Right kidney (tissue), 1 donor: Measurements from ENCODE around the gene MYPOP.
"Not testable (repeated sequence)": the region's sequence is repeated elsewhere in the genome, so short reads cannot be mapped to it uniquely, and the experiment has no call there.

Source experiments
- DNase-seq: peaks from one replicate; pipeline ENCODE4 v3.0.0-alpha.2; 2016

MYPOP gene

DNA sequence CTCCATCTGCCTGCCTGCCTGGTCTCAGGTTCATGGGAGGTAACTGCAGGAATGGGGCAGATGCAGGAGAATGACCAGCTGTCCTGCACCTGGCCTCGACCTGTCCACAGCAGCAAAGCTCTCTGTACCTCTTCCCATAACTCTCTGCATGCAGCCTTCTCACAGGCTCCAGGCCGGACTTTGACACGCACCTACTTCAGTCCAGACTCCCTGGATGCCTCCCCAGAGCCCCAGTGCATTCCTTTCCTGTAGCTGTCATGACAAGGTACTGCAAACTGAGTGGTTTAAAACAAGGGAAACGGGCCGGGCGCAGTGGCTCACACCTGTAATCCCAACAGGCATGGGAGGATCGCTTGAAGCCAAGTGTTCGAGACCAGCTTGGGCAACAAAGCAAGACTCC lies 8.9 kb upstream of the MYPOP start:
- DNase-seq, result no peak

DNA sequence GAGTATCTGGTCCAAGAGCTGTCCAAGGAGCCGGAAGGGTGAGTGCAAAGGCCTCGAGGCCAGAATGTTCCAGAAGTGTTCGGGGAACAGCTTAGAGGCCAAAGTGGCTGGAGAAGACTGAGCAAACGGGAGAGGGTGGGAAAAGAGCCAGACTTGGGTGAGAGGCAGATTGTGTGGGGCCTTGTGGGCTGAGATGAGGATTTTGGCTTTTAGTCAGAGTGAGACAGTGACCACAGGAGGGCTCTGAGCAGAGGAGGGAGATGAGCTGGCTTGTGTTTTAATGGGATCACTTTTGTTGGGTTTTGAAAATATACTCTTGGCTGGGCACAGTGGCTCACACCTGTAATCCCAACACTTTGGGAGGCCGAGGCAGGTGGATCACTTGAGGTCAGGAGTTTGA lies 6.5 kb upstream of the MYPOP start:
- no peak for DNase-seq

DNA sequence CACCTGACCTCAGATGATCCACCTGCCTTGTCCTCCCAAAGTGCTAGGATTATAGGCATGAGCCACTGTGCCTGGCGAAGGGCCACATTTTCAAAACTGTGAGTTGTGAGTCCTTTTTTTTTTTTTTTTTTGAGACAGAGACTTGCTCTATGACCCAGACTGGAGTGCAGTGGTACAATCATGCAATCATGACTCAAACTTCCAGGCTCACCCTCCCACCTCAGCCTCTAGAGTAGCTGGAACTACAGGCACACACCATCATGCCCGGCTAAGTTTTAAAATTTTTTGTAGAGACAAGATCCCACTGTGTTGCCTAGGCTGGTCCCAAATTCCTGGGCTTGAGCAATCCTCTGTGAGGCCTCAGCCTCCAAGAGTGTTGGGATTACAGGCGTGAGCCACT lies 3.8 kb upstream of the MYPOP start:
- DNase-seq, result no peak

DNA sequence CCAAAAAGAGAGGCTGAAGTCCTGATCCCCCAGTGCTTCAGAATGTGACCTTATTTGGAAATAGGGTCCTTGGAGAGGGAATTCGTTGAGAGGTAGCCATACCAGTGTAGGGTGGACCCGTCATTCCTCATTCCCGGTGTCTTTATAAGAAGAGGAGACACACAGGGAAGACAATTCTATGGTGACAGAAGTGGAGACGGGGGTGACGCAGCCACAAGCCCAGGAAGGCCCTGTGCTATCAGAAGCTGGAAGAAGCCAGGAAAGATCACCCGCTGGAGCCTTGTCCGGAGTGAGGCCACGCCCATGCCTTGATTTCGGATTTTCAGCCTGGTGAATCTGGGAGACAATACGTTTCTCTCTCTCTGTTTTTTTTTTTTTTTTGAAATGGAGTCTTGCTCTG lies 2.6 kb upstream of the MYPOP start:
- no peak for DNase-seq

DNA sequence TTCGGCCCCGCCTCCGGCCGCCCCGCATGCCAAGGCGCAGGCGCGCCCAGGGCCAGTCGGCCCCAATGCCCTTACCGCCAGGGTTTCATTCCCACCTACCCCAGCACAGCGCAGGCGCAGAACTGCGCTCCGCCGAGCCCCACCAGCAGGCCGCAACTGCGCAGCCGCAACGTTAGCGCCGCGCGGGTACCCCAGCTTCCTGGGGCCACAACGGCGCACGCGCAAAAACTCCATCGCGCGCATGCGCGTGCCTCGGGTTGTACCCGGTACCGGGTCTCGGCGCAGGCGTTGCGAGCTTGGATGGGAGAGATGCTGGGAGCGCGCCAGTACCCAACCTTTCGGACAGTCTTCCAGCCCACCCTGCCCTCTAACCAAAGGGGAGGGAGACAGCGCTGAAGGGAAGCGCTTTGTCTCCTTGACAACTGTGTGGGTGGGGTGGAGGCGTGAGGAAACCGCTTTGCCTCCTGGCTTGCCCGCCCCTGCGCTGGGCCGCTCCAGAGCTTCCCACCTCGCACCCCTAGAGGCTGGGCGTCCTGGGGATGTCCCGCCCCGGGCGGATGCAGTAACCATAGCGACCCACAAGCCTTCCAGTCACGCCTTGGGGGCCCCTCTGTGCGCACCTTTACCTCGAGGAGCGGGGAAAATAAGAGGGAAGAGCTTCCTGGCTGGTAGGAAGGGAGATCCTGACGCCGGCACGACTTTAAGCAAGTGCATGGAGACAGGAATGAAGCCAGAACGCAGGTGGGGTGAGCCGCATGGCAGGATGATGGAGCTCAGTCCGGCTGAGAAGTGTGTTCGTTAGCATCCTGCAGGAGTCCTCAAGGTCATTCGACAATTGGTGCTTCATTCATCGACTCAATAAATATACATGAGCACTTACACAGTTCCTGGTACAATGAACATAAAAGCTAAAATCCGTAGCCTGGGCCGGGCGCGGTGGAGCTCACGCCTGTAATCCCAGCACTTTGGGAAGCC lies 525 bp upstream of the MYPOP start:
- DNase-seq, result peak; percentile 98

DNA sequence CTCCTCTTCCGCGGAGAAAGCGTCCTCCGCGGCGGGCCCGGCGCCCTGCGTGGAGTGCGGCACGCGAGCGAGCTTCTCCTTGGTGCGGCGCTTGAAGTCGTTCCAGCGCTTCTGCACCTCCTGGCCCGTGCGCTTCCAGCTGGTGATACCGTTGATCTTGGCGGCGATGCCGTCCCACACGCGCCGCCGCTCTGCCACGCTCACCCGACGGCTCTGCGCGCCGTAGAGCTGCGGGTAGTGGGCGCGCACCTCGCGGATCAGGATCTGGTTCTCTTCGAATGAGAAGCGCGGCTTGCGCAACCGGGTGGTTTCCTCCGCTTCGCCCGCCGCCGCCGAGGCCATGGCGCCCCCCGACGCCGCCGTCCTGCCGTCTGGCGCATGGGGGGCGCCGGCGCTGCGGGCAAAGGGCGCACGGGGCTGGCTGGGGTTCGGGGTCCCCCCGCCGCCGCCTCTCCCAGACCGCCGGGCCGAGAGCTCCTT lies 941 bp downstream of the MYPOP start:
- peak; percentile 58 for DNase-seq

DNA sequence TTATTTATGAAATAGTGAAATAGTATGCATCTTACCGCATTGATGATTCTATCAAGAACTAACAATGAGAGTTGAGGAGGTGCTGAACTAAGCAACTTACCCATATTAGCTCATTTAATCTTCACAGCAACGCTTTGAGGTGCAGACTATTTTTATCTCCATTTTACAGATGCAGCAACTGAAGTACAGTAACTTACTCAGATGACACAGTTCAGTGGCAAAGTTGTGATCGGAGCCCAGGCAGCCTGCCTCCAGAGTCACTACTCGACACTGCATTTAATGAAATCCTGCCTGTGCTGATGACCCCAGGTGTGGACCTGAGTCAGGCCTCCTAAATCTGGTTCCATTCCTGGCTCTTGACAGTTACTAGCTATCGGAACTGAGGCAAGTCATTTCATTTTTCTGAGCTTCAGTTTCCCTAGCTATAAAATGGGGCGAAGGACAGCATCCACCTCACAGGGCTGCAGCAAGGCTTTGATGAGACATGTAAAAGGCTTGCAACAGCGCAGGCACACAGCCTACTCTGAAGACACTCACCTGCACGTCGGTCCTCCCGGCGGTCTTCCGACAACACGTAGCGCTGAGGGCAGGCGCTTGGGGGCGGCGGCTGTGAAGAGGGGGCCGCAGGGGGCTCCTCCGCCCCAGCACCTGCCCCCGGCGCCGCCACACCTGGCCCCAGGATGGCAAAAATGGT lies 1.5 kb downstream of the MYPOP start:
- no peak for DNase-seq

DNA sequence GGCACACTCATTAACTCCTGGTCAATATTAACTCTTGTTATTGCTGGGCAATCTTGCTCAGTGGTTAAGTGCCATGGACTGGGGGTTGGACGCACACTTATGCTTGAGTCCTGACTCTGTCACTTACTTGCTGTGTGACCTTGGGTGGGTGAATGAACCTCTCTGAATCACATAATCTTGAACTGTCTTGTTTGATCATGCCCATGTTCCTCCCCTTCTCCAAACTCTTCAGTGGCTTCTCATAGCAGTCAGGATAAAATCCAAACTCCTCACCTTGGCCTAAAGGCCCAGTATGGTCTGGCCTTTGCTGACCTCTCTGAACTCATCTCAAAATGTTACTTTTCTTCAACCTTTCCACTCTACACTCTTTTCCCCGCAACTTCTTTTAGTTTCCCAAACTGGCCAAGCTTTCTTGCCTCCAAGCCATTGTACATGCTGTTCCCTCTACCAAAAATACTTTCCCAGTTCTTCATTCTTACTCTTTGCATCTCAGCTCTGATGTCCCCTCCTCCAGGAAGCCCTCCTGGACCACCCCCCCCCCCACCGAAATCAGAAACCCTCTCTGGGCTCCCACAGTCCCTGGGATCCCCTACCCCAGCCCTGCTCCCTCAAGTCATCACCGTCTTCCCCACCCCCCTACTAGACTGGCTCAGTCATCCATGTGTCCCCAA lies 2.4 kb downstream of the MYPOP start:
- no peak for DNase-seq

DNA sequence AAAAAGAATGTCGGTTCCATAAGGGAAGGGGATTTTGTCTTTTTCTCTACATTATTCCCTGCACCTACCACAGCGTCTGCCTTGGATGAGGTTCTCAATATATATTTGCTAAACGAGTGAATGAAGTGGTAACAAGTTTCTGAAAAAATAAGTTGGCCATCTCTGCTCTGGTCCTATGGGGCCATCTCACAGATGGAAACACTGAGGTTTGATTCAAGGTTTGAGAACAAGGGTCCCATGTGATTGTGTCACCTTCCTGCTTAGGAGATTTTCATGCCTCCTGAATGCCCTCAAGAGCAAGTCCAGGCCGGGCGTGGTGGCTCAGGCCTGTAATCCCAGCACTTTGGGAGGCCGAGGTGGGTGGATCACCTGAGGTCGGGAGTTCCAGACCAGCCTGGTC lies 3.2 kb downstream of the MYPOP start:
- no peak for DNase-seq

DNA sequence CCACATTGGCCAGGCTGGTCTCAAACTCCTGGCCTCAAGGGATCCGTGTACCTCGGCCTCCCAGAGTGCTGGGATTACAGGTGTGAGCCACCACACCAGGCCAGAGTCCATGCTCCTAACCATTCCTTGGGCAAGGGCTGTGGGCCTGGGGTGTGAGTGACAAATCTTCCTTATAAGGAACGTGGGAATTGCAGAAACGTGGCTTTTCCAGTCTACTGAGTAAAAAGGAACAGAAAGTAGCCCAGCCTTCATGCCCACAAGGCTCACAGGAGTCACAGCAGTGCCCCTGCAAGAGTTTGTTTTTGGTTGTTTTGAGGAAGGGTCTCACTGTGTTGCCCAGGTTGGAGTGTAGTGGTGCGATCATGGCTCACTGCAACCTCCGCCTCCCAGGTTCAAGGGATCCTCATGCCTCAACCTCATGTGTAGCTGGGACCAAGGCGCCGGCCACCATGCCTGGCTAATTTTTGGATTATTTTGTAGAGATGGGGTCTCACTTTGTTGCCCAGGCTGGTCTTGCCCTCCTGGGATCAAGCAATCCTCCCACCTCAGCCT lies 5.1 kb downstream of the MYPOP start:
- no peak for DNase-seq

DNA sequence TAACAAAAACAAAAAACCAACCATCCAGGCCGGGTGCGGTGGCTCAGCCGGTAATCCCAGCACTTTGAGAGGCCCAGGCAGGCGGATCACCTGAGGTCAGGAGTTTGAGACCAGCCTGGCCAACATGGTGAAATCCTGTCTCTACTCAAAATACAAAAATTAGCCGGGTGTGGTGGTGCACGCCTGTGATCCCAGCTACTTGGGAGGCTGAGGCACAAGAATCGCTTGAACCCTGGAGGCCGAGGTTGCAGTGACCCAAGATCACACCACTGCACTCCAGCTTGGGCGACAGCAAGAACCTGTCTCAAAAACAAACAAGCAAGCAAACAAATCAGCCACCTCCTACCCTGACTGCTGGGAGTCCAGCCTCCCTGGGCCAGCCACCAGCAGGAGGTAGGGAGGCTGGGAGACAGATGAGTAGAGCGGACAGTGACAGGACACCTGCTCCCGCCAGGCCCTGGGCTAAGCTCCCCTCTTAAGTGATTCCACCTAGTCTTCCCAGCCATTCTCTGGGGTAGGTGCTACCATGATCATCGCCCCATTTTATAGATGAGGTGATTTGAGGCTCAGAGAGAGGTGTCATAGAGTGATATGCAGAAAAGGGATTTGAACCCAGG lies 6.3 kb downstream of the MYPOP start:
- DNase-seq, result not testable (repeated sequence)

DNA sequence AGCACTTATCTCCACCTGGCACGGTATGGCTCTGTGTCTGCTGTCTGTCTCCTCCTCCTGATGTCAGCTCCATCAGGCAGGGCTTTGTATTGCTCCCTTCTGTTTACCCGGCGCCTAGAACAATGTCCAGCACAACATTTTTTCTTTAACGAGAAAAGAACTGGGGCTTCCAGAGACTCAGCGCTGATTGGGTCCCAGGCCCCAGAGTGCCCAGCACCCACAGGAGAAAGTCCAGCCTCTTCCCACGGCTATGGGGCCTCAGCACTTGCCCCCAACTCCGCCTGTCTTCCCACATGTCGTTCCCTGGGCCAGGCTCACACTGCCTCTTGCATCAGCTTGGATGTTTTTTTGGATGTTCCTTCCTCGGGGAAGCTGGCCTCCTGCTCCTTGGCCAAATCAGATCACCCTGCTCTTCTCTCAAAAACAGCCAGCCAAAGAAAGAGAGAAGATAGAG lies 6.9 kb downstream of the MYPOP start:
- DNase-seq, result no peak

DNA sequence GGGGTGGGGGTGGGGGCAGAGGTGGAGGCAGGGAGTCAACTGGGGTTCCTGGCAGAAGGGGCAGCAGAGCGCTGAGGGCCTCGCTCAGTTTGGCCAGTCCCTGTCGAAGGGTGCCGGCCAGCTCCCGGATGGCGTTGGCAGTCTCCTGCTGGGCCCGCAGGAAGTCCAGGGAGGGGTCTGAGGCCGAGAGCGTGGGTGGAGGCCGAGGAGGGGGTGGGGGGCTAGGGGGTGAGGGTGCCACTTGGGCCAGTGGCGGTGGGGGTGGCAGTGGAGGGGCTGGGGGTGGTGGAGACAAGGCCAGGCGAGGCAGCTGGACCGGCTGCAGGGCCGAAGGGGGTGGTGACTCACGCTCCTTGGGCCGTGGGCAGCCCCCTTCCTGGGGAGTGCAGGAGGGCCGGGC lies 11.5 kb downstream of the MYPOP start:
- DNase-seq, result no peak

DNA sequence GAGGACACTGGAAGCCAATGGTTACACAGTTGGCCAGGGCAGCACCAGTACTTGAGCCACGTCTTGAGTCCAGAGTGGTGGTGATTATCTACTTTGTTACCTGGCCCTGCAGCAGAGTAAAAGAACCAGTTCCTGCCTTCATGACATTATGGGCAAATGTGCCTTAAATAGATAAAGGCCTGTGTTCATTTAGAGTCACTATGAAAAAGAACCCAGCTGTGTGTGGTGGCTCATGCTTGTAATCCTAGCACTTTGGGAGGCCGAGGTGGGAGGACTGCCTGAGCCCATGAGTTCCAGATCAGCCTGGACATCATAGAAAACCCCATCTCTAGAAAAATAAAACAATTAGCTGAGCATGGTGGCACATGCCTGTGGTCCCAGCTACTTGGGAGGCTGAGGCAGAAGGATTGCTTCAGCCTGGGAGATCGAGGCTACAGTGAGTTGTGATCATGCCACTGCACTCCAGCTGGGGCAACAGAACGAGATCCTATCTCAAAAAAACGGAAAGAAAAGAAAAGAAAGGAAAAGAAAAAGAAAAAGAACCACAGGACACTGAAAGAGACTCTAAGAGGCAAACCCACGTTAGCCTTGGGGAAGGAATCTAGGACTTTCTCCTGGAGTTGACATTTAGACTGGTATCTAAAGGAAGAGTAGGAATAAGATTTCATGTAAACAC lies 13.1 kb downstream of the MYPOP start:
- no peak for DNase-seq

DNA sequence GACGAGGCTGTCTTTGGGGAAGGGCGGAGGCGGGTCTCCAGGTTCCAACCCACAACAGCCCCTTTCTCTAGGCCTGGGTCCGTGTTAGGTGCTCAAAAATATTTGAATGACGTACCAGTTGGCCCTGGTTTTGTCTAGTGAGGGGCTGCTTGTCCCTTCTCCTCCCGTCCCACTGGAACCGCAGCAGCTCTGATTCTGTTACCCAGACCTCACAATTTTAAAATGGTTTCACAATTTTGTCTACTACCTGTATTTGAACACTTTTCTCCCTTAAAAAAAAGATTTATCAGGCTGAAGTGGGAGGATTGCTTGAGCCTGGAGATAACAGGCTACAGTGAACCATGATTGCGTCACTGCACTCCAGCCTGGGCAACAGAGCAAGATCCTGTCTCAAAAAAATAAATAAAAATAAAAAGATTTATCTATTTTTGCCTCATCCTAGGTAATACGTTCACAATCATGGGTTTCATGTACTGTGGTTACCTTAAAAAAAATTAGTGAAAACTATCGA lies 15.2 kb downstream of the MYPOP start:
- no peak for DNase-seq

DNA sequence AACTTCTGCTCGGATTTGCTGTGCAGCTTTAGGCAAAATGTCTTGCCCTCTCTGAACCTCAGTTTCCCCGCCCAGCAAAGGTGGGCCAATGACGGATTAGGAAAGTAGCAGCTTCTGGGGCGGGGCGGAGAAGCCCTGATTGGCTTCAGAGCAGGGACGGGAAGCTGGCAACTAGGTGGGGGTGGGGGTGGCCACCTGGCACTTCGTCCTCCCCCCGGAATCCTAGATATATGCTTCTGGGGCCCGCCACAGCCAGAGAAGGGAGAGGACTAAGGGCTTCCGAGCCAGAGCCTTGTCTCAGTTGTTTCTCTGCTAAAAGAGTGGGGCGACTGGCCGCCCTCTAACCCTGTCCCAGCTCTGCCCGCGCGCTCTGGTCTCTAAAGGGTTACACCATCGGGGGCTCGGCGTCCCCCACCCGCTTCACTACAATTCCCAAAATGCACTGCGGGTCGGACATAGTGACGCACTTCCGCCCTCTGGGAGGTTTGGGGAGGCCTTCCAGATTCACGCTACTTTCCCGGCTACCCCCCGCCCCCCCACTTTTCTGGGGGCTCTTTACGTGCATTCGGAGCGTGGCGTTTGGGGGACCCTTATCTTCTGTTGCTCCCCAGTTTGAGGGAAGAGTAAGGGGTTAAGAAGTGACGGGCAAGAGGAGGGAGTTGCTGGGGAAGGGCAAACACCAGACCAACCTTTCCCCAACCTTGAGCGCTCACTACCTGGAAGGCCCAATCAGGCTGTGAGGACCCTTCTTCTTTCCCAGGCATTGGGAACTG lies 15.8 kb downstream of the MYPOP start:
- DNase-seq, result peak; percentile 89

DNA sequence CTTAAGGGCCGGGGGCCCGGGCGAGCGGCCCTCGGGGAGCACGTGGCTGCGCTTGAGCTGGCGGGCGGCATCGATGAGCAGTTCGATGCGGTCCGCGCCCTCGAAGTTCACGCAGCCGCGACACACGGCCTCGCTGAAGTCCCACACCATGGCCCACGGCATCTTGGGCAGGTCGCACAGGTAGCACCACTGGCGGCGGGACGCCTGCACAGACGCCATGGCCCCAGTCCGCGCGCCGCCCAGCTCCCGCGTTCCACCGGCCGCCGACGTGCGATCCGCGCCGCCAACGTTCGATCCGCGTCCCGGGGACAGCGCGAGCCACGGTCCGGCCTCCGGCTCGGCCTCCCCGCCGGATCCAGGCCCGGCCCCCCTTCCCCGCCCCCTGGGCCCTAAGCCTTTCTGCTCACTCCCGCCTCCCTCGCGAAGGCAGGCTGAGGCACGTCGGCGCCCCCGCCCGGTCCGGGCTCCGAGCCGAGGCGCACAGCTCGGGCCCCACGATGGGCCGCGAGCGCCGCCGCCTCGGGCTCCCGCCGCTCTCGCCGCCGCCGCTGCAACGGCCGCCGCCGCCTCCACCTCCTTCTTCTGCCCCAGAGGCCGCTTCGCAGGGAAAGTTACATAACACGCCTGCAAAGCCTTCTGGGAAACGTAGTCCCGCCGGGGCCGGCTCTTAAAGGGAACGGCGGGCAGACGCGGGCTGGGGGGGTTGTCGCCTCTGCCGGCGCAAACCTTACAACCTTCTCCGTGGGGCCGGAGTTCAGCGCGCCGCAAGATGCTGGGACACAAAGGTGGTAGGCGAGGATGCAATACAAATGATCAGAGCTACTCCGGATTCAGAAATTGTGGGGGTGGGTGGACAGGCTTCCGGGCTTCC lies 16.6 kb downstream of the MYPOP start, which contains the start of gene IRF2BP1:
IRF2BP1 (minus strand) TSS at position 586 of the 871 bp plus-strand sequence; CDS start at position 219, 367 bp downstream.
- DNase-seq, result peak; percentile 84

DNA sequence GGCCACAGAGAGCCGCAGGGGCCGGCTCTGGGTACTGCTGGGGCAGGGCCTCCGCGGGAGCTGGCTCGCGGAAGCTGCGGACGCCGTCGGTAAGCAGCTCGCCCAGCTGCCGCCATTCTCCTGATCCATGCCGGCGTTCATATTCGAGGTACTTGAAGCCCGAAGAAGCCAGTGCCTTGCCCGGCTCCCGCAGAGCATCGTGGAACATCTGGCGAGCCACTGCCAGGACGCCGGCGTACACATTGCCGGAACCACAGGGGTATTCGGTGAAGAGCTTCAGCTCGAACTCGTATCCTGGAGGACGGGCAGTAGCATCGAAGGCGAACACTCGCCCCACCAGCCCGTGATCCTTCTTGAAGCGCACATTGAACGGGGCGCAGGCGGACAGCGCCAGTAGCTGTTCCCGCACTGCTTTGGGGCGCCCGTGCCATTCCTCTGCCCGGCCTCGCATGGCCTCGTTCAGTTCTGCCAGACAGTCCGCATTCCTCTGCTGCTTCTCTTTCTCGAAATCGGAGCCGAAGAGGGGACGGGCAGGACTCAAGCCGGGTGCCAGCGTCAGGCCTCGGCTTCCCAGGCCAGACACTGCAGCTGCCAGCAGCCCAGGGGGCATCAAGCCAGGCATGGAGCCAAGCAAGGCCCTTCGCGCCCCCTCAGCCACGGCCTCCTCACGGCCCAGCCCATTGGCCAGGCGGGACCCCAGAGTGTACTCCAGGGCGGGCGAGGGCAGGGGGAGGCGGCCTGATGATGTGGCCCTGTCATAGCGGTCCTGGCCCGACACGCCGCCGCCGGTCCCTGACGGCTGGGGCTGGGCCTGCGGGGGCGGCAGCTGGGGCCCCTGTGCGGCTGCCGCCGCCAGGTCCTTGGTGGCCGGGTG lies 17.5 kb downstream of the MYPOP start:
- DNase-seq, result no peak
